ENCODE results near the gene SCUBE1. TPM values are rescaled to one million over a fixed set of nuclear protein-coding genes. Genes with fewer than 3 reads are reported as not detected.

Gene SCUBE1
- total and polyA plus RNA-seq, 2 experiments from 2014 or later: 0.81 to 3.2 TPM

GRCh38 chr22:43228330-43228729 is 114.8 kb downstream of the SCUBE1 start:
- no peak overlapping the region for H3K4me2 ChIP-seq
- DNase-seq (ENCODE audit: low spot score) (peak; percentile 88), ATAC-seq (peak; percentile 39)
- no peaks in the 10 kb centered on the region for H3K79me2 ChIP-seq (replicated peaks; ENCODE audit: insufficient read depth)
- peak overlapping the region; percentile 56; the same call in 1 of the 2 replicates for H2AFZ ChIP-seq
- no peak overlapping the region for H3K4me3 ChIP-seq
- peaks cover 33% of the 10 kb centered on the region for H3K4me1 Mint-ChIP-seq
- H3K36me3 ChIP-seq (ENCODE audit: insufficient read depth): no peaks in the 10 kb centered on the region
- H3K36me3 Mint-ChIP-seq (ENCODE audit: low read depth): no peaks in the 10 kb centered on the region
- no peaks in the 10 kb centered on the region for H3F3A ChIP-seq (replicated peaks; ENCODE audit: low read depth)
- no peaks in the 10 kb centered on the region for H3K9me3 Mint-ChIP-seq
- H3K27me3 Mint-ChIP-seq (ENCODE audit: insufficient read depth, low read depth, poor library complexity): peaks cover 12% of the 10 kb centered on the region
- H4K20me1 ChIP-seq (replicated peaks; ENCODE audit: insufficient read depth): no peaks in the 10 kb centered on the region
- no peaks in the 10 kb centered on the region for H3K27me3 ChIP-seq (ENCODE audit: insufficient read depth)
- no peak overlapping the region for H3K4me3 Mint-ChIP-seq
- peaks cover 7% of the 10 kb centered on the region; the same call in 1 of the 2 replicates for H3K4me1 ChIP-seq (ENCODE audit: insufficient read depth)
- H3K9me2 ChIP-seq (ENCODE audit: insufficient read depth): no peaks in the 10 kb centered on the region
- no peak overlapping the region for H3K27ac ChIP-seq (ENCODE audit: low read depth)
- TF ChIP-seq EZH2 (IDR thresholded peaks at IDR 0.05; ENCODE audit: low read depth, unreplicated experiment): no peak
- TF ChIP-seq JUNB (IDR thresholded peaks at IDR 0.05; ENCODE audit: unreplicated experiment): no peak
- no peak for TF ChIP-seq EZH2phosphoT487 (IDR thresholded peaks at IDR 0.05; ENCODE audit: unreplicated experiment)
- TF ChIP-seq ZNF114 (CRISPR knock-in tag; IDR thresholded peaks at IDR 0.05): no peak
- no peak for TF ChIP-seq ZNF462 (CRISPR knock-in tag; IDR thresholded peaks at IDR 0.05)
- TF ChIP-seq POLR2AphosphoS5 (IDR thresholded peaks at IDR 0.05; ENCODE audit: low read depth): no peak
- TF ChIP-seq CTCF (conservative IDR thresholded peaks at IDR 0.05; ENCODE audit: low read depth in 2 of 2): peak; percentile 78 to 96
- TF ChIP-seq CREB1 (CRISPR knock-in tag; IDR thresholded peaks at IDR 0.05; ENCODE audit: low read depth): no peak
- no peak overlapping the region for H3K27ac Mint-ChIP-seq
